ENCODE data around the gene ZNF211. TPM values are rescaled to one million over a fixed set of nuclear protein-coding genes. Genes with fewer than 3 reads are reported as not detected.

ZNF211 gene
- total and polyA plus RNA-seq, 4 experiments from 2014 or later = 19.6 to 53.3 (median 37.3) TPM

GRCh38 chr19:57655443-57655842 is 22.5 kb downstream of the ZNF211 start:
- Histone ChIP-seq H3K27me3 (ENCODE audit: insufficient read depth, low read length) (no peaks in the 10 kb centered on the region), H3K36me3 (ENCODE audit: insufficient read depth, low read length) (no peaks in the 10 kb centered on the region), H3K4me1 (ENCODE audit: insufficient read depth, low read length) (no peaks in the 10 kb centered on the region), H3K27ac (ENCODE audit: low read depth, low read length) (no peak overlapping the region), H3K9me3 (ENCODE audit: control insufficient read depth in 1 of 2, low read length in 2 of 2) (no peaks in the 10 kb centered on the region), H3K4me3 (ENCODE audit: low read length in 2 of 2) (no peak overlapping the region)
- H3K9me3 Mint-ChIP-seq = peaks cover 16 to 65% (median 53%) of the 10 kb centered on the region in 8 donors
- CTCF ChIA-PET (ENCODE audit: partially characterized antibody) = no interaction called here
- H3K36me3 Mint-ChIP-seq = peaks cover 16 to 25% of the 10 kb centered on the region in 2 donors
- H3K27ac Mint-ChIP-seq = peak overlapping the region in 1 of 7 donors; percentile 6
- peaks cover 18 to 29% of the 10 kb centered on the region in 2 donors for H3K27me3 Mint-ChIP-seq
- intact Hi-C loops (cut with micrococcal nuclease) = no loop called here
- POLR2A ChIA-PET (ENCODE audit: partially characterized antibody) = interaction anchor here (0.6 kb wide), 1 partner anchor 9 kb away, joined by 3 read pairs; no protein-coding TSS in a partner anchor
- no peak for DNase-seq
- H3K4me3 Mint-ChIP-seq = no peak overlapping the region
- peaks cover 5 to 11% (median 8%) of the 10 kb centered on the region in 4 donors for H3K4me1 Mint-ChIP-seq

- peaks cover 21 to 36% of the 10 kb centered on the region in 2 donors for H3K27me3 Mint-ChIP-seq
- no peaks in the 10 kb centered on the region for H3K9me3 ChIP-seq (ENCODE audit: control insufficient read depth in 1 of 2, low read length in 2 of 2)
- POLR2A ChIA-PET (ENCODE audit: partially characterized antibody) = no interaction called here
- no peak for DNase-seq
- no peaks in the 10 kb centered on the region for H3K27me3 ChIP-seq (ENCODE audit: insufficient read depth, low read length)
- H3K27ac Mint-ChIP-seq = no peak overlapping the region
- CTCF ChIA-PET (ENCODE audit: partially characterized antibody) = no interaction called here
- intact Hi-C loops (cut with micrococcal nuclease) = no loop called here
- H3K27ac ChIP-seq (ENCODE audit: low read depth, low read length) = no peak overlapping the region
- H3K36me3 ChIP-seq (ENCODE audit: insufficient read depth, low read length) = no peaks in the 10 kb centered on the region
- peaks cover 3 to 8% (median 6%) of the 10 kb centered on the region in 4 donors for H3K4me1 Mint-ChIP-seq
- H3K36me3 Mint-ChIP-seq = peaks cover 15 to 23% of the 10 kb centered on the region in 2 donors
- H3K4me3 Mint-ChIP-seq = no peak overlapping the region
- H3K4me1 ChIP-seq (ENCODE audit: insufficient read depth, low read length) = no peaks in the 10 kb centered on the region
- H3K9me3 Mint-ChIP-seq = peaks cover 15 to 66% (median 49%) of the 10 kb centered on the region in 8 donors
- no peak overlapping the region for H3K4me3 ChIP-seq (ENCODE audit: low read length in 2 of 2)
These were observed 23.4 kb downstream of the ZNF211 start for GRCh38 chr19:57656346-57656745.

DNA sequence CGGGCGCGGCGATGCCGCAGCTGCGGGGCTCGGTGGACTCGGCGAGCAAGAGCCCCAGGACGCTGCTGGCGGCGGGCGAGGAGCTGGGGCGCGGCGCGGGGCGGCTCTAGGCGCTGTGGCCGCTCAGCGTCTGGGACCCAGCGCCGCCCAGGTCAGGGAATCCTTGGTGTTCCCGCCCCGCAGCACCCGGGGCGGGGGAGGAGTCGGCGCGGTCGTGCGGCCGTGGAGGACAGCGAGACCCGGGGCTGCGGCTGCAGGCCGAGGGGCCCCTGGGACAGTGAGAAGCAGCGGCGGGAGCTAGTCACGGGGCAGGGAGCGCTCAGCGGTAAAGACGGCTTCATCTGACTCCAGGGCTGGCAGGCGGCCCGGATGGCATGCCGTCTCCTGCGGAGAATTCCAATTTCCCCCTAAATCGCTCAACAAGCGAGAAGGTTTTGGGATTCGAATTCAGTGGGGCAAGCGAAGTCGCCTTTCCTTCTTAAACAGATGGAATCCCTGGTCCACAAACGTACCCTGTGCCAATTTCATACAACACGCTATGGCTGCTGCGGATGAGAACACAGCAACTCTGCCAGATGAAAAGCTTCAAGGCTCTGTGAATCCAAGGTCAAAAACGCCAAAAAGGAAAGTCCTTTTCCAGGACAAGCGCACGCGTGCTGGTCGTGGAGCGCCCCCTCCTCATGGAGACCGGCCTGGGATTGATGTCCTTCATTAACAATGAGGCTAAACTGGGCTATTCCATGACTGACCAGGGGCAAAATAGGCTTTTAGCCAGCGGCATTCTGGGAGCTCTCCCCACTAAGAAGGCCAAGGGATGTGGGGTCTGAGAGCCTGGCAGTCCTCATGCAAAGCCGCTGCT is 31.5 kb downstream of the ZNF211 start:
- Mint-ChIP-seq H3K36me3 (no peaks in the 10 kb centered on the region), H3K4me1 (peaks cover 0 to 5% (median under 1%) of the 10 kb centered on the region in 4 donors), H3K27me3 (peaks cover 23 to 25% of the 10 kb centered on the region in 2 donors), H3K9me3 (peaks cover 0 to 18% (median 6%) of the 10 kb centered on the region in 8 donors), H3K4me3 (peak overlapping the region; percentile 47 to 76 (median 69)), H3K27ac (no peak overlapping the region)
- peaks cover 3% of the 10 kb centered on the region for H3K27me3 ChIP-seq (ENCODE audit: insufficient read depth, low read length)
- DNase-seq = peak in 3 of 5 donors; percentile 6 to 10 (median 8)
- H3K36me3 ChIP-seq (ENCODE audit: insufficient read depth, low read length) = no peaks in the 10 kb centered on the region
- no peaks in the 10 kb centered on the region for H3K9me3 ChIP-seq (ENCODE audit: control insufficient read depth in 1 of 2, low read length in 2 of 2)
- intact Hi-C loops (cut with micrococcal nuclease) = no loop called here
- peaks cover 12% of the 10 kb centered on the region for H3K4me1 ChIP-seq (ENCODE audit: insufficient read depth, low read length)
- H3K27ac ChIP-seq (ENCODE audit: low read depth, low read length) = no peak overlapping the region
- ChIA-PET POLR2A (ENCODE audit: partially characterized antibody) (interaction anchor here (0.6 to 1.5 kb wide), 4 partner anchors 9 to 31 kb away, joined by 3 to 4 read pairs (median 3); partner anchors contain the start of genes ZNF211 and ZNF551), CTCF (ENCODE audit: partially characterized antibody) (no interaction called here)
- no peak overlapping the region for H3K4me3 ChIP-seq (ENCODE audit: low read length in 2 of 2)

DNA sequence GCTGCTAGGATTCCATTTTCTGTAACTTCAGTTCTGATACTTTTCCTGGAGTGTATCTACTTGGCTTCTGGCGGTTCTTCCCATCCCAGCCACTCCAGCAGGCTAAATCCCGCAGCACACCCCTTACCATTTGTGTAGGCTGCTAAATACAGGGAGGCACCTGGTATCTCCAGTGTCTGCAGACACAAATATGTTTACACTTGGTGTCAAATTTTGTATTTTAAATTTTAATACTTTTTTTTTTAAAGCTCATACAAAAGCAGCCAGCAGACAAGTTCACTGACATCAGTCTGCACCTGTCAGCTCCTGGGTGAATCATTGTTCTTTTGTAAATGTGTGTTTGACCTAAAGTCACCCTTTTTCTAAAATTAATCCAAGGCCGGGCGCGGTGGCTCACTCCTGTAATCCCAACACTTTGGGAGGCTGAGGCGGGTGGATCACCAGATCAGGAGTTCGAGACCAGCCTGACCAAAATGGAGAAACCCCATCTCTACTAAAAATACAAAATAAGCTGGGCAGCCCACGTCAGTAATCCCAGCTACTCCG is 32.4 kb downstream of the ZNF211 start:
- CTCF ChIA-PET (ENCODE audit: partially characterized antibody) = no interaction called here
- Mint-ChIP-seq H3K4me1 (peaks cover 0 to 5% (median under 1%) of the 10 kb centered on the region in 4 donors), H3K27me3 (peaks cover 19 to 22% of the 10 kb centered on the region in 2 donors), H3K9me3 (peaks cover 0 to 18% (median 4%) of the 10 kb centered on the region in 8 donors), H3K4me3 (peak overlapping the region in 5 of 8 donors; percentile 20 to 76 (median 50)), H3K27ac (no peak overlapping the region), H3K36me3 (no peaks in the 10 kb centered on the region)
- intact Hi-C loops (cut with micrococcal nuclease) = no loop called here
- no peak for DNase-seq
- Histone ChIP-seq H3K9me3 (ENCODE audit: control insufficient read depth in 1 of 2, low read length in 2 of 2) (no peaks in the 10 kb centered on the region), H3K27me3 (ENCODE audit: insufficient read depth, low read length) (peaks cover 3% of the 10 kb centered on the region), H3K4me3 (ENCODE audit: low read length in 2 of 2) (no peak overlapping the region), H3K36me3 (ENCODE audit: insufficient read depth, low read length) (no peaks in the 10 kb centered on the region), H3K4me1 (ENCODE audit: insufficient read depth, low read length) (peaks cover 12% of the 10 kb centered on the region), H3K27ac (ENCODE audit: low read depth, low read length) (no peak overlapping the region)
- POLR2A ChIA-PET (ENCODE audit: partially characterized antibody) = interaction anchor here (1.0 to 1.4 kb wide), 2 partner anchors 10 to 16 kb away, joined by 3 to 4 read pairs; partner anchors contain the start of gene ZNF551

DNA sequence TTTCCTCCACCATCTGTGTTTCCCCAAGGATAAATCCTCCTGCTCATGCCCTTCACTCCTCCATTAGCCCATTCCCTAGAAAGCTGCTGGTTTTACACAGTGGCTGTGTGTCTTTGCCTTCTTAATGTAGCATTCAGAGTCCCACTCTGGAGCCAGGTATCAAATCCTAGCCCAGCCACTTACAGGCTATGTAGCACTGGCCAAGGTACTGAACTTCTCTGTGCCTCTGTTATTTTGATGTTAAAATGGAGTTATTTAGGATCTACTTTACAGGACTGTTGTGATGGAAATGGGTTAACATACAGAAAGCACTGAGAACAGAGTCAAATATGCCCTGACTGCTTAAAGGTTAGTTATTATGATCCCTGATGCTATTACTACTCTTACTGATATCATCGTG is 34.3 kb downstream of the ZNF211 start:
- Mint-ChIP-seq H3K27me3 (peaks cover 18% of the 10 kb centered on the region in 2 donors), H3K4me3 (no peak overlapping the region)
- no peaks in the 10 kb centered on the region for H3K9me3 ChIP-seq (ENCODE audit: control insufficient read depth in 1 of 2, low read length in 2 of 2)

DNA sequence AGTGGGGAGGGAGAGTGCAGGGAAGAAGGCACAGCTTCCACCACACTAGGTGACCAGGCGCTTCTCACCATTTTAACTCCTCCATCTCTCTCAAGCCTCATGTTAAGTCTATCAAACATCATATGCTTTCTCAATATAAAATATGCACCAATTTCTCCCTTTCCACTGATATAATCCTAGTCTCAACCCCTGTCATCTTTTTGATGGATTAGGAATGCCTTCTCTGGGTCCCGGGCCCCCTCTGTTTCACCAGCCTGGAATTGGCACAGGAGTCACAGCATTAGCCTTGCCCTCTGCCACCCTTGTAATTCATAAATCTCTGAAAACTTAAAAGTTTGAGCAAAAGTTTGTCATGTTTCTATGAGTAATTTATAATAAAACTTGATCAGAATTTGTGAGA is 35.7 kb downstream of the ZNF211 start, which contains the start of gene ZSCAN4:
Gene ZSCAN4 (plus strand): TSS at position 301 of the 400 bp plus-strand sequence. CDS start 7,211 bp downstream, outside the sequence.
- H3K4me3 Mint-ChIP-seq = peak within 1 kb of the TSS in 1 of 8 donors; percentile 15
- H3K36me3 ChIP-seq (ENCODE audit: insufficient read depth, low read length) = no peaks in the 10 kb centered on the region
- no peaks in the 10 kb centered on the region for H3K9me3 ChIP-seq (ENCODE audit: control insufficient read depth in 1 of 2, low read length in 2 of 2)
- H3K4me1 Mint-ChIP-seq = peaks cover 0 to 5% (median under 1%) of the 10 kb centered on the region in 4 donors
- H3K27me3 Mint-ChIP-seq = peaks cover 18% of the 10 kb centered on the region in 2 donors
- no peak within 1 kb of the TSS for H3K27ac ChIP-seq (ENCODE audit: low read depth, low read length)
- DNase-seq = no peak
- peaks cover 0 to 28% (median 4%) of the 10 kb centered on the region in 8 donors for H3K9me3 Mint-ChIP-seq
- H3K36me3 Mint-ChIP-seq = peaks cover 0 to 3% of the 10 kb centered on the region in 2 donors
- intact Hi-C loops (cut with micrococcal nuclease) = no loop called here
- no peak within 1 kb of the TSS for H3K4me3 ChIP-seq (ENCODE audit: low read length in 2 of 2)
- no peaks in the 10 kb centered on the region for H3K27me3 ChIP-seq (ENCODE audit: insufficient read depth, low read length)
- POLR2A ChIA-PET (ENCODE audit: partially characterized antibody) = no interaction called here
- CTCF ChIA-PET (ENCODE audit: partially characterized antibody) = no interaction called here
- H3K27ac Mint-ChIP-seq = peak within 1 kb of the TSS in 1 of 7 donors; percentile 66
- peaks cover 12% of the 10 kb centered on the region for H3K4me1 ChIP-seq (ENCODE audit: insufficient read depth, low read length)

More for the DNA sequence above, 34.3 kb downstream of the ZNF211 start:
- Histone ChIP-seq H3K4me3 (ENCODE audit: low read length in 2 of 2) (no peak overlapping the region), H3K4me1 (ENCODE audit: insufficient read depth, low read length) (peaks cover 12% of the 10 kb centered on the region), H3K27ac (ENCODE audit: low read depth, low read length) (no peak overlapping the region), H3K36me3 (ENCODE audit: insufficient read depth, low read length) (no peaks in the 10 kb centered on the region), H3K27me3 (ENCODE audit: insufficient read depth, low read length) (peaks cover 3% of the 10 kb centered on the region)
- Mint-ChIP-seq H3K4me1 (peaks cover 0 to 5% (median under 1%) of the 10 kb centered on the region in 4 donors), H3K9me3 (peaks cover 0 to 23% (median 4%) of the 10 kb centered on the region in 8 donors), H3K36me3 (peaks cover 0 to under 1% of the 10 kb centered on the region in 2 donors), H3K27ac (no peak overlapping the region)
- ChIA-PET POLR2A (ENCODE audit: partially characterized antibody) (no interaction called here), CTCF (ENCODE audit: partially characterized antibody) (no interaction called here)
- DNase-seq = no peak
- intact Hi-C loops (cut with micrococcal nuclease) = no loop called here
